ENCODE data around the gene TRABD2B. TPM values are rescaled to one million over a fixed set of nuclear protein-coding genes. Genes with fewer than 3 reads are reported as not detected.

TRABD2B gene
- total and polyA plus RNA-seq, 11 donors: 0.31 to 1.1 (median 0.80) TPM

GRCh38 chr1:47751996-47752451 lies 245.2 kb downstream of the TRABD2B start:
- DNase-seq: peak in 1 of 5 donors; percentile 44

GRCh38 chr1:47751193-47751592 lies 246.0 kb downstream of the TRABD2B start:
- DNase-seq: no peak
- intact Hi-C loops (cut with DNase I): loop anchor here in 1 of 10 donors (10.0 kb wide), 1 partner anchor 64 kb away; no protein-coding TSS in a partner anchor
- Histone ChIP-seq H3K27ac (peak overlapping the region in 1 of 12 donors; percentile 34), H3K4me3 (no peak overlapping the region), H3K36me3 (no peaks in the 10 kb centered on the region), H3K4me1 (peaks cover 0 to 11% (median 0%) of the 10 kb centered on the region in 12 donors), H3K9me3 (no peaks in the 10 kb centered on the region), H3K27me3 (no peaks in the 10 kb centered on the region)
- WGBS, 4 donors: 56 to 75% (median 65%) methylated on average over 4 of the region's 4 CpGs
- TF ChIP-seq CTCF (IDR thresholded peaks at IDR 0.05): no peak
- TF ChIP-seq POLR2A (IDR thresholded peaks at IDR 0.05): no peak
- ATAC-seq: no peak

More at GRCh38 chr1:47751996-47752451, 245.2 kb downstream of the TRABD2B start:
- Histone ChIP-seq H3K27me3 (no peaks in the 10 kb centered on the region), H3K27ac (peak overlapping the region in 1 of 12 donors; percentile 34), H3K36me3 (no peaks in the 10 kb centered on the region), H3K4me3 (no peak overlapping the region), H3K9me3 (no peaks in the 10 kb centered on the region), H3K4me1 (peaks cover 0 to 11% (median 0%) of the 10 kb centered on the region in 12 donors)
- no peak for TF ChIP-seq CTCF (IDR thresholded peaks at IDR 0.05)
- intact Hi-C loops (cut with DNase I): loop anchor here in 1 of 10 donors (10.0 kb wide), 1 partner anchor 63 kb away; no protein-coding TSS in a partner anchor
- WGBS, 4 donors: 82 to 89% (median 86%) methylated on average over 15 of the region's 15 CpGs
- no peak for ATAC-seq

- Histone ChIP-seq H3K27me3 (peaks cover 0 to 4% (median 0%) of the 10 kb centered on the region in 9 donors), H3K9me3 (peaks cover 0 to 9% (median 0%) of the 10 kb centered on the region in 12 donors), H3K4me3 (no peak overlapping the region), H3K4me1 (peaks cover 0 to under 1% (median 0%) of the 10 kb centered on the region in 12 donors), H3K36me3 (no peaks in the 10 kb centered on the region), H3K27ac (no peak overlapping the region)
- no peak for TF ChIP-seq POLR2A (IDR thresholded peaks at IDR 0.05)
- no peak for TF ChIP-seq CTCF (IDR thresholded peaks at IDR 0.05)
- ATAC-seq (peak in 2 of 4 donors; percentile 42 to 53), DNase-seq (peak in 1 of 5 donors; percentile 62)
- intact Hi-C loops (cut with DNase I): loop anchor here in 4 of 10 donors (10.0 kb wide), 4 partner anchors 189 to 459 kb away; partner anchors contain the start of gene TRABD2B (in 1 of the 4)
- 59 to 64% (median 63%) methylated on average over 8 of the region's 8 CpGs for whole genome bisulfite sequencing, 4 donors
These were observed 251.2 kb downstream of the TRABD2B start for GRCh38 chr1:47745715-47746609.
